Muscle of back (tissue), 11 donors: ENCODE results near the gene RAX2. TPM values are rescaled to one million over a fixed set of nuclear protein-coding genes. Genes with fewer than 3 reads are reported as not detected.

ENCODE experiments used
- DNase-seq, 3 donors: peaks; one replicate each; pipeline versions ENCODE4 v3.0.0 to v3.0.0-alpha.2; 2013
- polyA plus RNA-seq, 10 donors: library from polyadenylated mRNA; unstranded; fragments of 120-200 nt; gene quantifications; one replicate each; pipeline ENCODE4 v1.2.1, GENCODE V29; 2013; ENCODE audit not compliant: insufficient read length in 10 of 10

The RAX2 gene
- polyA plus RNA-seq, 10 donors = 0.07 TPM; not detected in 9

GRCh38 chr19:3801412-3802096 is 29.5 kb upstream of the RAX2 start:
- DNase-seq = peak; percentile 9 to 78 (median 36)

- DNase-seq = no peak
Observed at GRCh38 chr19:3800996-3801395, 29.0 kb upstream of the RAX2 start.

DNA sequence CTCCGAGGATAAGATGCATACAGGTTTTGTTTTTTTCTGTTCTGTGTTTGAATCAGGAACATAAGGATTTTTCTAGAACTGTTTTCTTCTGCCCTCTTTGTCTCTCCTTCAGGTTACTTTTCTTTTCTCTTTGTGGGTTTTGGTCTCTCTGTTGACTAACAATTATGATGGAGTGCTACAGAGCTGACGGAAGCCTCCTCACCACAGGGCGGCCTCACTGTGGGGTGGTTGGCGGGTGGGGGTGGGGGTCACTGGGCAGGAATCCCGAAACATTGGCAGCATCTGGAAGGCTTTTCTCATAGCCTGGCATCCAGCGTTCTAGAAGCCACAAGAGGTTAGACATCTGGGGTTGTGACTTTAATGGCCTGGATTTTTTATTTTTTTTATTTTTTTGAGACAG is 26.1 kb upstream of the RAX2 start:
- DNase-seq = no peak

DNA sequence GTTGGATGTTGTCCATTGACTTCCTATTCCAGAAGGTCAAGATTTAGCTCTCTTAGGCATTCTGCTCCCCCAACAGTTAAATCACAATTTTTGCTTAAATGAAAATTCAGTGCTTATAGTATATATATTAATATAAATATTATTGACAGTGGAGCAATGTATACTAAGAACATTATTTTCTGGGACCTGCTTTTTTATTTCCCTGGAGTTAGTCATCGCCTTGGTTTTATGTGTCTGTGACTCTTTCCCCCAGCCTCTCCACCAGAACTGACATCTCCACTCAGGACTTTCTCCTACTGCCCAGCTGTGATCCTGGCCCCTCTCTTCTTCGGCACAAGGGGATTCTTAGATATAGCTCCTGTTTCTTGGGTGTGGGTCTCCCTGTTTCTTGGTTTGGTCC is 24.3 kb upstream of the RAX2 start:
- no peak for DNase-seq

- no peak for DNase-seq
Observed at GRCh38 chr19:3793799-3794198, 21.8 kb upstream of the RAX2 start.

GRCh38 chr19:3792114-3792513 is 20.1 kb upstream of the RAX2 start:
- DNase-seq = no peak

DNA sequence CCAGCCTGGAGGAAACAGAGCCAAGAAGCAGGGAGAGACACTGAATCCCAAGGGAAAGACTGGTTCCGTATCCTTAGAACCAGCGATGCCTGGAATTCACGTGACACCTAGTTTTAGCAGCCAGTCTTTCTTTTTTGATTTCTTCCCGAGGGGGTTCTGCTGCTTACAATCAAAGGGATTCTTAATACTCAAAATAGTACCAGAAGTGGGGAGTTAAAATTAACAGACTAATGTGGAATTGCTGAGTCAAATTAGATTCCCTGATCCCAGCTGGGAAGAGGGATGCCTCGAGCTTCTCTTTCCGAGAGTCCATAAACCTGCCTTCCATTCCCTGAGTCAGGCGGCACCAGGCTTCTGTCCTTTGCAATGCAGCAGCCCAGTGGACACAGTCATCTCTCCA is 18.9 kb upstream of the RAX2 start:
- no peak for DNase-seq

- DNase-seq = no peak
Observed at GRCh38 chr19:3790209-3790734, 18.2 kb upstream of the RAX2 start.

GRCh38 chr19:3788996-3789778 is 17.2 kb upstream of the RAX2 start:
- DNase-seq = no peak

GRCh38 chr19:3785938-3786824 is 14.2 kb upstream of the RAX2 start, which contains the start of gene MATK:
MATK (minus strand) TSS chr19:3786381; CDS start chr19:3785135, 1,246 bp downstream.
- no peak for DNase-seq

- DNase-seq = no peak
Observed at GRCh38 chr19:3785451-3785937, 13.5 kb upstream of the RAX2 start.

- DNase-seq = no peak
Observed at GRCh38 chr19:3784607-3785450, 12.8 kb upstream of the RAX2 start.

DNA sequence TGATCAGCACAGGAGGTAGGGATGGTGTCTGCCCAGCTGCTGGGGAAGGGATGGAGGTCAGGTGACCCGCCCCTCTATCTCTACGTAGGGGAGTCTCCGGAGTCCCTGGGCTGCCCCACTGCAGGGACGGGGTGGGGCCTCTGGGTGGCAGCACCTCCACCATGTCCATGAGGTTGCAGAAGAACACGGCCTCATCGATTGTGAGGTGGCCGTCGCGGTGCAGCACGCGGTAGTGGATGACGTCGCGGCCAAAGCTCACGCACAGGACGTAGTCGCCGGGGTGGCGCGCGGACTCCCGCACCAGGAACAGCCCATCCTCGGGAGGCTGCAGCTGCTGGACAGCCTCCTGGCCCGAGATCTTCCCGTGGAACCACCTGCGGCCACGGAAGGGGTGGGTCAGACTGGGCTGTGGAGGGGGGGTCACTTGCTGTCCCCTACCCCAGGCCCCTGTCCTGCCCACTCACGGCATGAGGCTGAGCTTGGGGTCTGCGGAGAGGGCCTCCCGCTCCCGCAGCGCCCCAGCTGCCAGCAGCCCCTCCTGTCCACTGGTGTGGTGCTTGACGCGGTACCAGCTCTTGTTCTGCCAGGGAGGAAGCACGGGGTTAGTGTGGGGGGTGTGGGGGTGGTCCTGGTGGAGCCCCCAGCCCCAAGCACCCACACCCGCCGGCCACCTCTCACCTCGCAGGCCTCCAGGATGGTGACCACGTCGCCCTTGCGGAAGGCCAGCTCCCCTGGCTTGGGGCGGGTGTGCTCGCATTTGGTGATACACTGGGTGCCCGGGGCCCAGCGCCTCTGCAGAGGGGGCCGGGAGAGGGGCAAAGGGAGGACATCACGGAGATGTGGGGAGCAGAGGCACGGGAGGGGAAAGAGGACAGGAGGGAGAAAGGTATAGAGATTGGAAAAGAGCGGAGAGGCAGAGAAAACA is 11.9 kb upstream of the RAX2 start:
- DNase-seq = no peak

DNA sequence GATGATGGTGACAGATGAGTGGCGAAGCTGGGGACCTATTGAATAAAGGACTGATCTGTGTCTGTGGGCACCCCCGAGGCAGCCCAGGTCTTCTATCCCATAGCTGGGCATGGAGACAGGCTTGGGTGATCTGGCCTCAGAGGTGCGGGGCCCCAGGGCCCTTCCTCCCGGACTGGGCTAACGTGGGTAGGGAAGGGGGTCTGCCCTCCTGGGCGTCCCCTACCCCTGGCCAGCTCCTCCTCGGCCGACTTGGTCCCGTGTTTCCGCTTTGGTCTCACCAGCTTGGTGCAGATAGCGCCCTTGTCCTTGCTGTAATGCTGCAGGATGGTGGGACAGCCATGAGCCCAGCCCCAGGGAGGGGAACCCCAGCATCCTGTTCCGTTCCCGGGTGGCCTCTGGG is 10.9 kb upstream of the RAX2 start:
- no peak for DNase-seq

- DNase-seq = no peak
Observed at GRCh38 chr19:3782330-3782729, 10.3 kb upstream of the RAX2 start.

- DNase-seq = no peak
Observed at GRCh38 chr19:3781603-3782002, 9.6 kb upstream of the RAX2 start.

DNA sequence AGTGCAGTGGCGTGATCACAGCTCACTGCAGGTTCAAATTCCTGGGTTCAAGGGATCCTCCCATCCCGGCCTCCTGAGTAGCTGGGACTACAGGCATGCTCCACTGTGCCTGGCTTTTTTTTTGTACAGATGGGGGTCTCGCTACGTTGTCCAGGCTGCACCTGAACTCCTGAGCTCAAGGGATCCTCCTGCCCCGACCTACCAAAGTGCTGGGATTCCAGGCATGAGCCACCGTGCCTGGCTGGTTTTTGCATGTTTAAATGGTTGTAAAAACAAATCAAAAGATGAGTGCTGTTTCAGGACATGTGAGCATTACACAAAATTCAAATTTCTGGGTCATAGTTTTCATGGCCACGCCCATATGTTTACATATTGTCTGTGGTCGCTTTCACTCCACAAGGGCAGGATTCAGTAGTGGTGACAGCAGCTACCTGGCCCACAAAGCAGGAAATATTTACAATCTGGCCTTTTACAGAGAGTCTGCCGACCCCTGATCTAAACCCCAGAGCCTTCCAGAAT is 8.8 kb upstream of the RAX2 start:
- no peak for DNase-seq

DNA sequence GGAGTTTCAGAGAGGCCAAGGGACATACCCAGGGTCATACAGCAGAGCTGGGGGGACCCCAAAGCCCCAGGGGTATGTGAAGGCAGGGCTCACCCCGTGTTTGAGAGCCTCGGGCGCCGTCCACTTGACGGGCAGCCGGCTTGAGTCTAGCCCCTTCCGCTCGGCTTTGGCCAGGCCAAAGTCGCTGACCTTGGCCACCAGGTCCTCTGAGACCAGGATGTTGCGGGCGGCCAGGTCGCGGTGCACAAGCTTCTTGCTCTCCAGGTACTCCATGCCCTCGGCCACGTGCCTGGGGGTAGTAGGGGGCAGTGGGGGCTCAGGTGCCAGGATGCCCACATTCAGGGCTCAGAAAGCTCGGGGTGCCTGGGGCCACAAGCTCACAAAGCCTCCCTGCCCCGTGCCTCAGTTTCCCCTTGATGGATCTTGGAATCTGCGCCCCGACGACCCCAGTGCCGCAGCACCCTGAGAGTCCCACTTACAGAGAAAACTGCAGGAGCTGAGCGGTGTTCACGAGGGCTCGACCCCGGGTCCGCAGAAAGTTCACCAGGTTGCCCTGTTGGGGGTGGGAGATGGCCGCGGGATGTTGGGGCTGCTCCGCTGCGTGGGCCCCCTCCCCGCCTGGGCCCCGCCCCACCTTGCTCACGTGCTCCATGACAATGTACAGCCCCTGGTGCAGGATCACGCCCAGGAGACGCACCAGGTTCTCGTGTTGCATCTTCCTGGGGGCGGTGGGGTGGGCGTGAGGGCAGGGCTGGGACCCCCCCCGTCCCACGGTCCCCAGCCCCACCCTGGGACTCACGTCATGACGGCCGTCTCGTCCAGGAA is 7.1 kb upstream of the RAX2 start:
- no peak for DNase-seq
